Hair follicle dermal papilla cell (primary cell): ENCODE data around the gene DIAPH3. TPM values are rescaled to one million over a fixed set of nuclear protein-coding genes. Genes with fewer than 3 reads are reported as not detected.

Experiments used
- small RNA-seq: library from RNA; depleted of rRNA; stranded (forward); fragments of <200 nt; gene quantifications from one replicate; pipeline ENCODE3, GENCODE V24; 2012
- total RNA-seq: library from RNA; depleted of rRNA; stranded (reverse); fragments of >200 nt; gene quantifications from 2 replicates; pipeline ENCODE4 v1.2.3, GENCODE V29; 2012

Gene DIAPH3, protein sequence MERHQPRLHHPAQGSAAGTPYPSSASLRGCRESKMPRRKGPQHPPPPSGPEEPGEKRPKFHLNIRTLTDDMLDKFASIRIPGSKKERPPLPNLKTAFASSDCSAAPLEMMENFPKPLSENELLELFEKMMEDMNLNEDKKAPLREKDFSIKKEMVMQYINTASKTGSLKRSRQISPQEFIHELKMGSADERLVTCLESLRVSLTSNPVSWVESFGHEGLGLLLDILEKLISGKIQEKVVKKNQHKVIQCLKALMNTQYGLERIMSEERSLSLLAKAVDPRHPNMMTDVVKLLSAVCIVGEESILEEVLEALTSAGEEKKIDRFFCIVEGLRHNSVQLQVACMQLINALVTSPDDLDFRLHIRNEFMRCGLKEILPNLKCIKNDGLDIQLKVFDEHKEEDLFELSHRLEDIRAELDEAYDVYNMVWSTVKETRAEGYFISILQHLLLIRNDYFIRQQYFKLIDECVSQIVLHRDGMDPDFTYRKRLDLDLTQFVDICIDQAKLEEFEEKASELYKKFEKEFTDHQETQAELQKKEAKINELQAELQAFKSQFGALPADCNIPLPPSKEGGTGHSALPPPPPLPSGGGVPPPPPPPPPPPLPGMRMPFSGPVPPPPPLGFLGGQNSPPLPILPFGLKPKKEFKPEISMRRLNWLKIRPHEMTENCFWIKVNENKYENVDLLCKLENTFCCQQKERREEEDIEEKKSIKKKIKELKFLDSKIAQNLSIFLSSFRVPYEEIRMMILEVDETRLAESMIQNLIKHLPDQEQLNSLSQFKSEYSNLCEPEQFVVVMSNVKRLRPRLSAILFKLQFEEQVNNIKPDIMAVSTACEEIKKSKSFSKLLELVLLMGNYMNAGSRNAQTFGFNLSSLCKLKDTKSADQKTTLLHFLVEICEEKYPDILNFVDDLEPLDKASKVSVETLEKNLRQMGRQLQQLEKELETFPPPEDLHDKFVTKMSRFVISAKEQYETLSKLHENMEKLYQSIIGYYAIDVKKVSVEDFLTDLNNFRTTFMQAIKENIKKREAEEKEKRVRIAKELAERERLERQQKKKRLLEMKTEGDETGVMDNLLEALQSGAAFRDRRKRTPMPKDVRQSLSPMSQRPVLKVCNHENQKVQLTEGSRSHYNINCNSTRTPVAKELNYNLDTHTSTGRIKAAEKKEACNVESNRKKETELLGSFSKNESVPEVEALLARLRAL
- 8.4 and 9.4 TPM in 2 replicates for total RNA-seq

GRCh38 chr13:60163478-60164233 lies at the start of gene DIAPH3:
DIAPH3 (minus strand) TSS chr13:60163928; CDS start chr13:60163766, 162 bp downstream.

Small RNA genes lying within 50 kb of the gene (small RNA-seq; reads per million reads assigned to genes)
- not detected for gene RN7SL375P
- gene RNY4P28: not detected

Other genes with a start within 250 kb of the DIAPH3 start
- gene TDRD3, start 233.3 kb upstream of the DIAPH3 start, total RNA-seq: 32.4 and 35.4 TPM in 2 replicates